HG03066 (cell line): Measurements from ENCODE around the gene PGAP6.
"Not testable (repeated sequence)": the region's sequence is repeated elsewhere in the genome, so short reads cannot be mapped to it uniquely, and the experiment has no call there.

Experiments used
- ATAC-seq: cut with Tn5 transposase; IDR thresholded peaks from one replicate; pipeline ENCODE4 v1.9.1; 2021; ENCODE audit warnings: low read depth; ENCODE audit not compliant: unreplicated experiment

PGAP6 gene

DNA sequence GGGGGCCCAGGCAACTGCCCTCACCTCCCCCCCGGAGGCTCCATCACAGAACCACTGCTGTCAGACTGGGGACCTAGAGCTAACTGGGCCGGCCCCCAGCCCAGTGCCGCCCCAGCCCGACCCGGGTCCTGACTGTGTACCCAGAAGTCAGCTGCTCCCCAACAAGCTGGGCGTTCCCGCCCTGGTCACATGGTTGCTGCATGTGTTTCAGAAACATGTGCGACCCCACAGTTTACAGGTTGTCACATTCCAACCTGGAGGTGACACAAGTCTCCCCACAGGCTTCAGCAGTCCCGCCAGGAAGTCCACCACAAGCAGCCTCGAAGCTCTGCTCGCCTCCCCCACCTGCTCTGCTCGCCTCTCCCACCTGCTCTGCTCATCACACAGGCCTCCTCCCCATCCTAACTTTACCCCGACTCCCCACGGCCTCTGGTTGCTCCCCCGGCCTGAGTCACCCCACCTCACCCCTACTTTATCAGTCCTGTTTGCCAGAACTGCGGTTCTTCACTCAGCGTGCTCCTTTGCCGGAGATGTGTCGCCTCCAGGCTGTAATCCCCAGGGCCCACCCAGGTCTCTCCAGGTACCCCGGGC lies 12.4 kb downstream of the PGAP6 start:
- ATAC-seq, result no peak

- ATAC-seq, result no peak
Observed at GRCh38 chr16:368388-369158, 13.2 kb downstream of the PGAP6 start.

DNA sequence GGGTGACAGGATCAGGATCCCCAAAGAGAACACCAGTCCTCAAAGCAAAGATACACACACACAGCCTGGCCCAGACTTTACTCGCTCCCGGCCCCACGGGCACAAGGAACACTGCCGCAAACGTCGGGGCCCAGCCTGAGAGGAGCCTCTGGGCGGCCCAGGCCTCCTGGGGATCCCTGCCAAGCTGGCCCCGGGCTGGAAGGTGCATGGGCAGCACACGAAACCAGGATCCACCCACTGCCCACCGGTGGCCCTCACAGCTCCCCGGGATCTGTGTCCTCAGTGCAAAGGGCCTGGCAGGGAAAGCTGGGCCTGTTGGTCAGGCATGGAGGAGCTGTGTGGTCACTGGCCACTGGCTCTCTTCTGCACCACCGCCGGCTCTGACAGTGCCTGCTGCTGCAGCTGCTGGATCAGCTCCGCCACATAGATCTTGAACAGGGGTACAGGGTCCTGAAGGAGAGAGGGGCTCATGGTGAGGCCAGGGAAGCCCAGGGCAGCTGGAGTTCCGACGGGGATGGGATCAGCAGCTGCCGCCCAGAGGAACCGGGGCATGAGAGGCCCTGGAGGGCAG lies 14.4 kb downstream of the PGAP6 start:
- ATAC-seq, result no peak

GRCh38 chr16:366476-366875 lies 15.3 kb downstream of the PGAP6 start:
- ATAC-seq, result no peak

DNA sequence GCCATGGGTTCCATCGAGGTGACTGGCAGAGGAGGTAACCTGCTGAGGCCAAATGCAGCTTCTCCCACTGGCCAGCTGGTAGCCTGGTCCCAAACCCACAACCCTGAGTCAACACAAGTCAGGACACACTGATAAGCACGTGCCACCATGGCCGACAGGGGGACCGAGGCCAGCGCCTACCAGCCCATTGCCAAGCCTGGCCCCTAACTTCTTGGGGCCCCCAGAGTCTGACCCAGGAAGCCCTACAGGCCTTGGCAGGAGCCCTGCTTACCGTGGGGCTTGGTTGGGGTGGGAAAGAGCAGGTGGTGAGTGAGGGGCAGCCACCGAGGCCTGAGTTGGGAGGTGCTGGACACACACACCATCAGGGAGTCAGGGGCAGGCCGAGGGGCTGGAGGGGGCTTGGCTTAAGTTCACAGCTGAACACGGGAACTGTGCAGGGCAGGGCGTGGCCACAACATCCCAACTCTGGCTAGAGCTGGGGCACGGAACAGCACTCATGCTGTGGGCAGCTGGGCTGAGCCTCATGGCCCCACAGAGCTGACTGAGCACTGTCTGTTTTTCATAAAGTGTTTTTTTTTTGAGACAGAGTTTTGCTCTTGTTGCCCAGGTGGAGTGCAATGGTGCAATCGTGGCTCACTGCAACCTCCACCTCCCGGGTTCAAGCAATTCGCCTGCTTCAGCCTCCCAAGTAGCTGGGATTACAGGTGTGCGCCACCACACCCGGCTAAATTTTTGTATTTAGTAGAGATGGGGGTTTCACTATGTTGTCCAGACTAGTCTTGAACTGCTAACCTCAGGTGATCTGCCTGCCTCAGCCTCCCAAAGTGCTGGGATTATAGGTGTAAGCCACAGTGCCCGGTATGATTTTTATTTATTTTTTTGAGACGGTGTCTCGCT lies 16.9 kb downstream of the PGAP6 start:
- no peak for ATAC-seq

GRCh38 chr16:363766-364490 lies 17.9 kb downstream of the PGAP6 start:
- ATAC-seq, result no peak

GRCh38 chr16:363110-363765 lies 18.5 kb downstream of the PGAP6 start:
- no peak for ATAC-seq

- ATAC-seq, result not testable (repeated sequence)
Observed at GRCh38 chr16:362702-362999, 19.1 kb downstream of the PGAP6 start.

DNA sequence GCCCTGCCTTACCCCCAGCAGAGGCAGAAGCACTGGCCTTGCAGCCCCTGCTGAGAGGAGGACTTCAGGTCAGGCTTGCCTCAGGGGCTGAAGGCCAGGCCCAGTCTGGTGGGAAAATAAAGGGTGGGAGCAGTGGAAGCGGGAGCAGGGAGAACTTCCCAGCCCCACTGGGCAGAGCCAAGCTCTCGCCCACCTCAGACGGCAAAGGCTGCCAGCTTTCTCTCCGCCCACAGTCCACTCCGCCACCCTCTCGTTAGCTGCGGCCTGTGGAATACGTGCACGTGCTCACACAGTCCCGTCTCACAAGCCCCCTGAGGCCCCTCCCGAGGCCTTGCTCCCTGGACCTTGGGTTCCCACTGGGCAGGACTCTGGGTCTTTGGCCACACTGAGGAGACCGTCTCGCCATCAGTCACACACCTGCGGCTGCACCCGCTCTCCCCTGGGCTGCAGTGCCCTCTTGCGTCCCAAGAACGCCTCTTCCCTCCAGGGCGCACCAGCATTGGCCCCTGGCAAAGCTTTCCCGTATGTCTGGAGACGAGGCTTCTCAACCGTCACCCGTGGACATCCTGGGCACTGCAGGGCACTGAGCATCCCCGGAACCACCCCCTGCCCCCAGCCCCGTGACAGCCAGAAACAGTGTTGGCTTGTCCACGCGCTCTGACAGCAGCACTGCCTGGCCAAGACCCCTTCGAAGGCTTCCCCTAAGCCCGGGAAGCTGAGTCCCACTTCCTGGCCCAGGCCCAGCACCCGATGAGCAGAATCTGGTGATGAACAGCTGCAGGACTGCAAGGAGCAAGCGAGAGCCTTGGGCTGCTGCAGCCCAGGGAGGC lies 19.7 kb downstream of the PGAP6 start:
- no peak for ATAC-seq

- no peak for ATAC-seq
Observed at GRCh38 chr16:361341-361871, 20.4 kb downstream of the PGAP6 start.

GRCh38 chr16:360698-361336 lies 21.0 kb downstream of the PGAP6 start:
- ATAC-seq, result no peak

DNA sequence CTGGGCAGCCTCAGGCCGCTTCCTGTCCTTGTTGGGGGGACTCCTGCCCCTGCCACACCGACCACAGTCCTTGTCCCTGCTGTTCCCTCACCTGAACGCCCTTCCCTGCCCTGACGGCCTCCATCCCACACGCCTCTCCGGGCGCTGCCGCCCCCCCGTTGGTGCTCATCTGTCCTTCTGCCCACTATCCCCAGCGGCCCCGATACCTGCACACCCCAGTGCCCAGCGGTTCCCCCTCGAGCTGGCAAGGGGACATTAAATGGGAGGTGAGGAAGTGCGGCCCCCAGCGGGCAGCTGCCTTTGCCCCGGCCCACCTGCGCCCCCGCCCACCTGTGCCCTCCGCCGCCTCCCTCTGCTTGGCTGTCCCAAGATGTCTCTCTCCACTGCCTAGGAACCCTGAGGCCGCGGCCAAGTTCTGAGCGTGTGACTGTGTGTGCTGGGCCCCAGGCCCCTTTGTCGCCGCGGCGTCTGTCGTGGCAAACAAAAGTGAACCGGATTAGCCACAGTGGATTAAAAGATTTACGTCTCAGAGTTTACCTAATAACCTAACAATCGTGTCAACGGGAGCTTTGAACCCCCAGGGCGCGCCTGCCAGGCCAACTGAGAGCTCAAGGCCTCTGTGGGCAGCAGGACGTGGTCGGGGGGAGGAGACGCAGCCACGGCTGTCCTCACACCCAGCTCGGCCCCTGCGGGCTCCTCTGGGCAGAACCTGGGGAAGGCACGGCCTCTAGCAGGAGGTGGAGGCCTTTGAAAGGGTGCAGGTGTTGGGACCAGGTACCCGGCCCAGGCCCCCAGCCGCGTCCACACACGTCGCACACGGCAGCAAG lies 21.7 kb downstream of the PGAP6 start:
- no peak for ATAC-seq

DNA sequence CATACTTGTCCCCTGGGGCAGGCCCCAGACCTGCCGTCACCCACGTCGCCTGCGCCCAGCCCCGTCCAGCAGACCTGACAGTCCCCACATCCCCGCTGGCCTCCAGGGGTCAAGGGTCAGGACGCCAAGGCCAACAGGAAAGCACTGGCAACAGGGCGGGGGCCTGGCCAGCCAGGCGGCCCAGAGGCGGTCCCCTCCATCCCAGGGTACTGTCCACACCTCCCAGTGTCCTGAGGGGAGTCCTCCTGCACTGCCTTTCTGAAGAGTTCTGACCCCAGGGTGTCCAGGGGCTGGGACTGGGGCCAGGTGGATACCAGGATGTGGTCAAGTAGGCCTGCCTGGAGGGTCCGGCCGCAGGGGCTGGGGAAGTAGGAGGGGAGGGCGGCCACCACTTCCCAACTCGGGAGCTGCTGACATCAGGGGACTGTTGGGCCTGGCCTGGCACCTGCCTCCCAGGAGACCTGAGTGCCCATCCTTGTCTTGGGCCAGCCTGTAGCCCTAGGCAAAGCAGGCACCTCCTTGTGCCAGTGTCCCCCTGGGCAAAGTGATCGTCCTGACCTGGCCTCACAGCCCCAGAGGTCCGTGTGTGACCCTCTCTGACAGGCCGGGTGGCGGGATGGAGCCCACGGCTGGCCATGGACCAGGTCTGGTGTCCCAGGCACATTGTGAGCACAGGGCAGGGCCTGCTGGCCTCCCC lies 22.6 kb downstream of the PGAP6 start:
- ATAC-seq, result no peak

- no peak for ATAC-seq
Observed at GRCh38 chr16:356741-357140, 25.0 kb downstream of the PGAP6 start.

- no peak for ATAC-seq
Observed at GRCh38 chr16:354971-355461, 26.8 kb downstream of the PGAP6 start.

DNA sequence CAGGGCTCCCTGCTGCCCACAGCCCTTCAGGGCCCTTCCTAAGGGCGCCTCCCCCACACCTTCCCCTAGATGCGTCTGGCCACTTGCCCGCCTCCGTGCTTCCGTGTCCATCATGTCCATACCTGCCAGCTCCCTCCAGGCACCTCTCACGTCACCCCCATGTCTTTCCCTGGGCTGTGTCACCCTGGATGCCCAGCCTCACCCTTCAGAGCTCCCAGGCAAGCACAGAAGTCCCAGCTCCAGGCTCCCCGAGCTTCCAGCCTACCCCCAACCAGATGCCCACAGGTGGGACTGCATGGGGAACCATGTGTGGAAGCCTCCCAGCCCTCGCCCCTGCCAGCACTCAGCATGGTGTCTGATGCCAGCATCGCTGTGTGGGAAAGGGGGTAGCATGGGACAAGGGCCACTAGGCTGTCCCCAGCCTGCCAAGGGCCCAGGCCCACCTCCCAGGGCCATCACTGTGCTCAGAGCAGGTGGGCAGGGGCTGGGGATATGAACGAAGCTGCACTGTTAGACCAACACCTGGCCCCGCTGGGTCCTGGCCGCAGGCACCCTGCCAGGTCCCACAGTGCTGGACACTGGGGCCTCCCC lies 27.4 kb downstream of the PGAP6 start:
- no peak for ATAC-seq
